ENCODE data around the gene RNF208.
A peak's percentile ranks its signal among the peaks of the same experiment; 100 is the strongest.
"Not testable (repeated sequence)": the region's sequence is repeated elsewhere in the genome, so short reads cannot be mapped to it uniquely, and the experiment has no call there.

The RNF208 gene

DNA sequence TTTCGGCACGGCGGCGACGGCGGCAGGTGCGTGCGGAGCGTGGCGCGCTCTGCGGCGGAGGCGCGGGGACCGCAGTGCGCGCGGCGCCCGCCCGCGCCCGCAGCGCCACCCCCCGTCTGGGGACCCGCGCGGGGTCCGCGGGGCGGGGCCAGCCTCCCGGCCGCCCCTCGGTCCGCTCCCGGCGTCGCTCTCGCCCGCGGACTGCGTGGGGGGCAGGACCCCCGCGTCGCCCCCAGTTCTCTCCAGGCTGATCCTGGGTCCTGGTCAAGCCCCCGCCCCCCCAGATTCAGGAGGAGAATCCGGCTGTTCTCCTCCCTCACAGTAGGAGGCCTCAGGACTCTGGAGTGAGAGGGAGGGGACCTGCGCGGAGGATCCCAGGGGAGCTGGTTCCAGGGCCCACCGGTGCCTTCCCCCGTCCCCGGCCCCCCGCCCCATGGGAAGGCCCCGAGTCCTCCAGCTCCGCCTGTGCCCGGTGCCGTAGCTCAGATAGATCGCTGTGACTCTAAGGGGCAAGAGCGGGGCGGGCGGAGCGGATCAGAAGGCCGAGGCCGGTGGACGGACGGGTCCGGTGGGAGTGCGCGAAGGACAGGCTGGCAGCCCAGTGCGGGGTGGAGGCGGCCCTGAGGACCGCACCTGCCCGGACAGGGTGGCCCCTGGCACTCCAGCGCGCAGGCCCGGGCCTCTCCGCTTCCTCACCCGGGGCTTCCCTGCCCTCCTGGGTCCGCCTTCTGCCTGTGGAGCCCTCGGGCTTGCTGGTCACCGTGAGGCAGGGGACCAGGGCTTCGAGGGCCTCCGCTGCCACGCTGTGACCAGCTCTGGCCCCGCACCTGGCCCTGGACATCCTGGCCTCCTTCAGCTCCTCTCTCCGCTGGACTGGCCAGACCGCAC lies at the start of gene RNF208:
RNF208 (minus strand) TSS at position 51 of the 888 bp plus-strand sequence. CDS start 1,028 bp downstream, outside the sequence.
- no peak for DNase-seq (ENCODE audit: low read depth)

GRCh38 chr9:137271696-137272076 lies 49.6 kb upstream of the RNF208 start:
- DNase-seq (ENCODE audit: low read depth) = no peak

DNA sequence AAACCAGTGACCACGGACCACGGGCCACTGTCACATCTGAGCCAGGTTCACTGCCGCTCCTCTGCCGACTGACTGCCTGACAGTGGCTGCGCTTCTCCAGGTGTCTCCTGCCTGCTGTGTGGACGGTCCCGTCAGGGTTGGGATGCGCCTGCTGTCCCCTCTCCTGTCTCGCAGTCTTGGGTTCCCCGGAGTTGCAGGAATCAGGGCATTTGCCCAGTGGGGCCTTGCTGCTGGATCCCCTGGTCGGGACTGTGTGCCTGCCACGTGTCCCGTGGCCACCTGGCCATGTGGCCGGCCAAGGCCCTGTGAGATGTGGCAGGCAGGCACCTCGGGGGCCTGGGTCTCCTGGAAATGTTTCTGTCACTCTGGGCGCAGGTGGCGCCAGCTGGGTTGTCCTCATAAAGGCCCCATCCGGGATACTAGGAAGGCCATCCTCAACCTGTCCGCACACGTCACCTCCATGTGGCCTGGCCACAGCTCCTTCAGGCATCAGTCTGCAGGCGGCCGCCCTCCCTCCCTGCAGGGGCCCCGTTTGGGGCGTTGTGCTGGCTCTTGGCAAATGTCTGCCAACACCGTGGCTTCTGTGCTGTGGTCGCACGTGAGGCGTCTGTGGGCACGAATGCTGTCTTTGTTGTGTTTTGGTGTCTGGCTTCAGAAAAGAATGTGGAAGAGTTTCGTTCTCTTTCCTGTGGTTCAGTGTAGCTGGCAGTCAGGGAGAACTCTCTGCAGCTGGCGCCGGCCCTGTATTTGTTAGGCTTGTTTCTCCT lies 49.1 kb upstream of the RNF208 start:
- DNase-seq (ENCODE audit: low read depth) = no peak

GRCh38 chr9:137269231-137269772 lies 47.3 kb upstream of the RNF208 start:
- DNase-seq (ENCODE audit: low read depth) = no peak

- DNase-seq (ENCODE audit: low read depth) = no peak
These were observed 46.6 kb upstream of the RNF208 start for GRCh38 chr9:137268538-137269201.

- DNase-seq (ENCODE audit: low read depth) = no peak
These were observed 45.9 kb upstream of the RNF208 start for GRCh38 chr9:137267933-137268355.

GRCh38 chr9:137266585-137267453 lies 44.8 kb upstream of the RNF208 start:
- DNase-seq (ENCODE audit: low read depth) = no peak

GRCh38 chr9:137266162-137266527 lies 44.1 kb upstream of the RNF208 start:
- no peak for DNase-seq (ENCODE audit: low read depth)

DNA sequence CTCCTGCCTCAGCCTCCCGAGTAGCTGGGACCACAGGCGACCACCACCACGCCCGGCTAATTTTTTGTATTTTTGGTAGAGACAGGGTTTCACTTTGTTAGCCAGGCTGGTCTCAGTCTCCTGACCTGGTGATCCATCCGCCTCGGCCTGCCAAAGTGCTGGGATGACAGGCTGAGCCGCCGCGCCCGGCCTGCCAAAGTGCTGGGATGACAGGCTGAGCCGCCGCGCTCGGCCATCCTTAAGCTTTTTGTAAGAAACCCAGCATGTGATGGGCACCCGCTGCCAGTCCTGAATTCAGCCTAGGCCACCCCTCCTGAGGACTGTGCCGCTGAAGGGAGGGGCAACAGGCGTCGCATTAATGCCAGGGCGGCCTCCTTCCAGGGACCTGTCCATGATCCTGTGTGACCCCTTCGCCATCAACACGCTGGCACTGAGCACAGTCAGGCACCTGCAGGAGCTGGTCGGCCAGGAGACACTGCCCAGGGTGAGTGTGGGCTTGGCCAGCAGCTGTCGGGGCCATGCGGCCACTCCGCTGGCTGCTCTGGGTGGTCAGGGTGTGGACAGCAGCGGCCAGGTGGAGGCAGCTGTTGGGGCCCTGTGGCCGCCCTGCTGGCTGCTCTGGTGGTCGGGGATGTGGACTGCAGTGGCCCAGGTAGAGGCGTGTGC lies 43.6 kb upstream of the RNF208 start:
- DNase-seq (ENCODE audit: low read depth) = no peak

- no peak for DNase-seq (ENCODE audit: low read depth)
These were observed 42.0 kb upstream of the RNF208 start for GRCh38 chr9:137264067-137264466.

GRCh38 chr9:137263506-137263905 lies 41.5 kb upstream of the RNF208 start:
- DNase-seq (ENCODE audit: low read depth) = no peak

DNA sequence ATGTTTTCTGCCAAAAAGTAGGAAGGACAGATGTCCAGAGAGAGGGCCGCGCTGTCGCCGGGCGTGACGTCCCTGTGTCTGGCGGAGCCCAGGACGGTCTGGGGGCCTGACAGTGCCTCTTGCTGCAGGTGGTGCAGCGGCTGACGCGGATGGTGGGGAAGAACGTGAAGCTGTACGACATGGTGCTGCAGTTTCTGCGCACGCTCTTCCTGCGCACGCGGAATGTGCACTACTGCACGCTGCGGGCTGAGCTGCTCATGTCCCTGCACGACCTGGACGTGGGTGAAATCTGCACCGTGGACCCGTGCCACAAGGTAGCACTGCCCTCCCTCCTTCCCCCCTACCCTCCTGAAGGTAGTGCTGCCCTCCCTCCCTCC lies 40.9 kb upstream of the RNF208 start:
- no peak for DNase-seq (ENCODE audit: low read depth)

DNA sequence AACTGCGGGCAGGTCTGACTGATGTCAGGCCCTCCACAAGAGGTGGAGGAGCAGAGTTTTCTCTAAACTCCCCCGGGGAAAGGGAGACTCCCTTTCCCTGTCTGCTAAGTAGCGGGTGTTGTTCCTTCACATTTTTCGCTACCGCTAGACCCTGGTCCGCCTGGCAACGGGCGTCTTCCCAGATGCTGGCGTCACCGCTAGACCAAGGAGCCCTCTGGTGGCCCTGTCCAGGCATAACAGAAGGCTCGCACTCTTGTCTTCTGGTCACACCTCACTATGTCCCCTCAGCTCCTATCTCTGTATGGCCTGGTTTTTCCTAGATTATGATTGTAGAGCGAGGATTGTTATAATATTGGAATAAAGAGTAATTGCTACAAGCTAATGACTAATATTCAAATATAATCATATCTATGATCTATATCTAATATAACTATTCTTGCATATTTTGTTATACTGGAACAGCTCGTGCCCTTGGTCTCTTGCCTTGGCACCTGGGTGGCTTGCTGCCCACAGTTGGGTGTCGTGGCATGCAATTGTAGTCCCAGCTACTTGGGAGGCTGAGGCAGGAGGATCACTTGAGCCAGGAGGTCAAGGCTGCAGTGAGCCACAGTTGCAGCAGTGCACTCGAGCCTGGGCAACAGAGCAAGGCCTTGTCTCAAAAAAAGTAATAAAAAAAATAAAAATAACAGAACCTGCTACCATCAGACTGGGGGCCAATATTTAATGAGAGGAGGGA lies 40.3 kb upstream of the RNF208 start:
- DNase-seq (ENCODE audit: low read depth) = not testable (repeated sequence)

DNA sequence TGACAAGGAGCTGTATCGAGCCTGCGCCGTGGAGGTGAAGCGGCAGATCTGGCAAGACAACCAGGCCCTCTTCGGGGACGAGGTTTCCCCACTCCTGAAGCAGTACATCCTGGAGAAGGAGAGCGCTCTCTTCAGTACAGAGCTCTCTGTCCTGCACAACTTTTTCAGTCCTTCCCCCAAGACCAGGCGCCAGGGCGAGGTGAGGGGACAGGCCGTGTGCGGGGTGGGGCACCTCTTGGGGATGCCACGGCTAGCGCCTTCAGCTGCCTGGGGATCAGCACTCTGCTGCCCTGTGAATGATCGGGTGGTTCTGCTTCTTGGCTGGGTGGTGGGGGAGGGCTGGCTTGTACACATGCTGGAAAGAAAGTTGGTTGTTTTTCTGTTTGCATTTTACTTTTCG lies 34.8 kb upstream of the RNF208 start:
- no peak for DNase-seq (ENCODE audit: low read depth)

DNA sequence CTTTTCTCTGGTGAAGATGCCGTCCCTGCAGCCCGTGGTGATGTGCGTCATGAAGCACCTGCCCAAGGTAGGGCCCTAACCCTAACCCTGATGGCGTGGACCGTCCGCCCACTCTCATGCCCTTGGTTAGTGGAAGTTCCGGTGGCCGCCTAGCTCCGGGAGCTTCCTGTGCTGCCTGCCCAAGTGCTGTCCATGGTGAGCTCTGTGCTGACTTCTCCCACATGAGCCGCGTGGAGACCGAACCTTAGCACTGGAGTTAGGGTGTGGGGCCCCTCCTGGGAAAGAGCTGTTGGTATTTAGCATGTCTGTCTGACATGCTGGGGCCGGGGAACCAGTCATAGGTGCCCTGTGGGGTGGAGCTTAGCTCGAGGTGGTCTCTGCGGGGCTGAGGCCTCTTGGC lies 34.3 kb upstream of the RNF208 start:
- DNase-seq (ENCODE audit: low read depth) = no peak

DNA sequence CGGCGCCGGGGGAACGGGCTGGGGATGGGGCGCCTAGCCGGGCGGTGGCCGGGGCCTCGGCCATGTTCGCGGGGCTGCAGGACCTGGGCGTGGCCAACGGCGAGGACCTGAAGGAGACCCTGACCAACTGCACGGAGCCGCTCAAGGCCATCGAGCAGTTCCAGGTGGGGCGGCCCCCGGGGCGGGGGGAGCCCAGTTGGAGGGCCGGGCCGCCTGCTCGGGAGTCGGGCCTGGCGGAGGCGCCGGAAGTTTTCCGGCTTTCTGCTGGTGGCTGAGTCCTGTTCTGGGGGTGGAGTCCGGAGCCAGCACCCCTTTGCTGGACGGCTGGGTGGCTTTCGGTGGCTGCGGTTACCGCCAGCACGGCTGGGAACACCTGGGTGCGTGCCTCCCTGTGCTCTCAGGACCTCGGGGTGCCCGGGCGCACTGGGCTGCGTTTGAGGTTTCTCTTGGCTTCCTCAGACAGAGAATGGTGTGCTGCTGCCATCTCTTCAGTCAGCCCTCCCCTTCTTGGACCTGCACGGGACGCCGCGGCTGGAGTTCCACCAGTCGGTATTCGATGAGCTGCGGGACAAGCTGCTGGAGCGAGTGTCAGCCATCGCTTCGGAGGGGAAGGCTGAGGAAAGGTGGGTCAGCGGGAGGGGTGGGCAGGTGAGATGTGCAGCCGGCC lies 33.5 kb upstream of the RNF208 start:
- DNase-seq (ENCODE audit: low read depth) = no peak

DNA sequence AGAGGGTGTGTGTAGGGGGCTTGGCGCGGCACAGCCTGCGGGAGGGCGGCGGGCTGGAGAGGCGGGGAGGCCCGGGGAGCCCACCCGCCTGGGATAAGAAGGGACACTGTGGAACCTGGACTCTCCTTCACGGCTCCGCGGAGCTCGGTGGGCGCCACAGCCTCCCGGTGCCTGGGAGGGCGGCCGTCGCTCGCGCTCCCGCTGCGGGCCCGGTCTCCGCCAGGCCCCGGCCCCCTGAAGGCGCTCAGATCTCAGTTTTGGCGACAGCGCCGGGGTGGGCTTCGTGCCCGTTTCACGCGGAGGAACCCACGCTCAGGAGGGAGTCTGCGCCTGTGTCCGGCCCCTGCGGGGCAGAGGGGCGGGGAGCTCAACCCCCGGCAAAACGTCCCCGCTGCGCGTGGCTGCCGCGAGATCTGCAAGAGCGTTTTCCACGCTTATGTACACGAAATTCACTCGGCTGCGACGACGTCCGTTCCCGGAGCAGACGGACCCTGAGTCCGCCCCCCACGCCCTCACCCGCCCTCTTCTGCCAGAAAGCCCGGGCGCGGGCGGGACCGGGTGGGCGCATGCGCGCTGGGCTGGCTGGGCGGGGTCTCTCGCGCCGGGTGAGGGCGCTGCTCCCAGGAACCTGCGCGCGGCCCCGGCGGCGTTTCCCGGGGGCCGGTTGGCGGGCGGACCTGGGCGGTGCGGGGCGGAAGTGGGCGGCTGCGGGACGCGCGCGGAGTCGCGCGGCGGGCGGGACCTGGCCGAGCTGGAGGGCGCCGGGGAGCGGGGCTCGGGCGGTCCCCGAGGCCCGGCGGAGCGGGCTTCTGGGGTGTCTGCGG lies 32.8 kb upstream of the RNF208 start, which contains the start of gene NELFB:
NELFB (plus strand) TSS at position 704 of the 824 bp plus-strand sequence.
- peak; percentile 92 for DNase-seq (ENCODE audit: low read depth)

All from stimulated activated CD8-positive, alpha-beta memory T cell treated with anti-CD3 and anti-CD28 coated beads, Interleukin-15, amount 100 ng/mL, for 1 hour (primary cell).